ENCODE measurements around the gene TMEM245. TPM values are rescaled to one million over a fixed set of nuclear protein-coding genes. Genes with fewer than 3 reads are reported as not detected.

Gene TMEM245
- total RNA-seq, 1 experiment from 2014 or later: 52.2 TPM

DNA sequence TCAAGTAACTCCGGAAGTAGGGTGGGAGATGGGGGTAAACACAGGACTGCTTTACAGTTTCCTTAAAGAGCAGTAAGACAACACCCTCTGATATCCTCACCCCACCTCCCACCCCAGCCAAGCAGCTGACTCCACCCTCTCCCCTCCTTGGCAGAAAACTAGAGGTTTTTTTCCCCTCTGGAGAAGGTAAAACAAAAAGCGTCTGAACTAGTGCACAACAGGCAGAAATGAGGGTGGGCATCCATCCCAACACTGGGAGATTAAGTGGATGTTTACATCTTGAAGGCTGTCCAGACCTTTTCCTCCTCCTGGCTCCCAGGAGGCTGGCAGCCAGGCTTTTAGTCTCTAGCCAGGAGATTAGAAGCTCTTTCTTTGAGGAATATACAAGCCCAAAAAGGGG is 92.6 kb downstream of the TMEM245 start:
- TF ChIP-seq, protein P1, sequence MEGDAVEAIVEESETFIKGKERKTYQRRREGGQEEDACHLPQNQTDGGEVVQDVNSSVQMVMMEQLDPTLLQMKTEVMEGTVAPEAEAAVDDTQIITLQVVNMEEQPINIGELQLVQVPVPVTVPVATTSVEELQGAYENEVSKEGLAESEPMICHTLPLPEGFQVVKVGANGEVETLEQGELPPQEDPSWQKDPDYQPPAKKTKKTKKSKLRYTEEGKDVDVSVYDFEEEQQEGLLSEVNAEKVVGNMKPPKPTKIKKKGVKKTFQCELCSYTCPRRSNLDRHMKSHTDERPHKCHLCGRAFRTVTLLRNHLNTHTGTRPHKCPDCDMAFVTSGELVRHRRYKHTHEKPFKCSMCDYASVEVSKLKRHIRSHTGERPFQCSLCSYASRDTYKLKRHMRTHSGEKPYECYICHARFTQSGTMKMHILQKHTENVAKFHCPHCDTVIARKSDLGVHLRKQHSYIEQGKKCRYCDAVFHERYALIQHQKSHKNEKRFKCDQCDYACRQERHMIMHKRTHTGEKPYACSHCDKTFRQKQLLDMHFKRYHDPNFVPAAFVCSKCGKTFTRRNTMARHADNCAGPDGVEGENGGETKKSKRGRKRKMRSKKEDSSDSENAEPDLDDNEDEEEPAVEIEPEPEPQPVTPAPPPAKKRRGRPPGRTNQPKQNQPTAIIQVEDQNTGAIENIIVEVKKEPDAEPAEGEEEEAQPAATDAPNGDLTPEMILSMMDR (IDR thresholded peaks at IDR 0.05; ENCODE audit: unreplicated experiment): no peak
- Mint-ChIP-seq H3K27ac (ENCODE audit: unreplicated experiment) (no peak overlapping the region), H3K4me3 (ENCODE audit: low read depth, unreplicated experiment) (no peak overlapping the region), H3K36me3 (ENCODE audit: insufficient read depth, unreplicated experiment) (peaks cover 5% of the 10 kb centered on the region), H3K9me3 (ENCODE audit: low read depth, unreplicated experiment) (no peaks in the 10 kb centered on the region), H3K4me1 (ENCODE audit: low read depth, unreplicated experiment) (no peaks in the 10 kb centered on the region), H3K27me3 (ENCODE audit: unreplicated experiment) (no peaks in the 10 kb centered on the region)
- BruUV-seq (replicated peaks): no TSS peak
- CTCF ChIA-PET: no interaction called here
- DNase-seq: no peak
- intact Hi-C loops (cut with micrococcal nuclease; ENCODE audit: unreplicated experiment): no loop called here

DNA sequence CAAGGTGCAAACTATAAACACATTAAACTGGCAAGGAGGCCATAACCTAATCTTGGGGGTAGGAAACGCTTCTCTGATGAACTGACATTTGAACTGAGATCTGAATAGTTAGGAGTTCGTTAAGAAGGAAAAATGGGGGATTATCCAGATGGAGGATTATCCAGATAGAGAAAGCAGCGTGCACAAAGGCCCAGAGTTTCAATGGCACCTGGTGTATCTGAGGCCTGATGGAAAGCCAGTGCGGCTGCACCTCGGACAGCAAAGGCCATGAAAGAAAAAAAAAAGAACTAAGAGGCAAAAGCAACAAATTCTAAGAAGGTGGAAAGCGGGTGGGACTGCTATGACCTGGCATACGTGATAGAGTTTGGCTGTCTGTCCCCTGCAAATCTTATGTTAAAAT is 93.4 kb downstream of the TMEM245 start:
- BruUV-seq (replicated peaks): no TSS peak
- peaks cover 5% of the 10 kb centered on the region for H3K36me3 Mint-ChIP-seq (ENCODE audit: insufficient read depth, unreplicated experiment)
- H3K4me3 Mint-ChIP-seq (ENCODE audit: low read depth, unreplicated experiment): no peak overlapping the region
- H3K27ac Mint-ChIP-seq (ENCODE audit: unreplicated experiment): no peak overlapping the region
- TF ChIP-seq, protein P1 (IDR thresholded peaks at IDR 0.05; ENCODE audit: unreplicated experiment): no peak
- no peaks in the 10 kb centered on the region for H3K9me3 Mint-ChIP-seq (ENCODE audit: low read depth, unreplicated experiment)
- intact Hi-C loops (cut with micrococcal nuclease; ENCODE audit: unreplicated experiment): no loop called here
- H3K27me3 Mint-ChIP-seq (ENCODE audit: unreplicated experiment): no peaks in the 10 kb centered on the region
- CTCF ChIA-PET: no interaction called here
- DNase-seq: no peak
- H3K4me1 Mint-ChIP-seq (ENCODE audit: low read depth, unreplicated experiment): no peaks in the 10 kb centered on the region

DNA sequence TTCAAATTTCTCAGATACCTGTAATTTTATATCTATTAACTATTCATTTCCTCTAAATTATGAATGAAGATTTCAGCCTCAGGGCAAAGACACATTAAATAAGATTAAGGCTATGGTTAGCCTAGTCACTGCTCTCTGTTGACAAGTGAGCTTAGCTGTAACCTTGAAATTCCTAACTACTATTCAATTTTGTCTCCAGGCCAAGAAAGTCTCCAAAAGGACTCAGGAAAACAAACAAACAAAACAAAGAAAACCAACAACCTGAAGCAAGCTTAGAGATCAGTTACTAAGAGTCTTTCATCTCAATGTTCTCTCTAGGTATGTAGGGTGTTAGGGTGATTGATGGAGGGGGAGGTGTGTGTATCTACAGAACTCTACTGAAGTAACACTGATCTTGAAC is 96.9 kb downstream of the TMEM245 start:
- Mint-ChIP-seq H3K4me1 (ENCODE audit: low read depth, unreplicated experiment) (no peaks in the 10 kb centered on the region), H3K4me3 (ENCODE audit: low read depth, unreplicated experiment) (no peak overlapping the region), H3K27me3 (ENCODE audit: unreplicated experiment) (no peaks in the 10 kb centered on the region), H3K36me3 (ENCODE audit: insufficient read depth, unreplicated experiment) (peaks cover 11% of the 10 kb centered on the region), H3K9me3 (ENCODE audit: low read depth, unreplicated experiment) (no peaks in the 10 kb centered on the region), H3K27ac (ENCODE audit: unreplicated experiment) (no peak overlapping the region)
- intact Hi-C loops (cut with micrococcal nuclease; ENCODE audit: unreplicated experiment): no loop called here
- CTCF ChIA-PET: interaction anchor here (0.6 kb wide), 1 partner anchor 1015 kb away, joined by 3 read pairs; no protein-coding TSS in a partner anchor
- TF ChIP-seq, protein P1 (IDR thresholded peaks at IDR 0.05; ENCODE audit: unreplicated experiment): no peak
- no peak for DNase-seq
- BruUV-seq (replicated peaks): no TSS peak

DNA sequence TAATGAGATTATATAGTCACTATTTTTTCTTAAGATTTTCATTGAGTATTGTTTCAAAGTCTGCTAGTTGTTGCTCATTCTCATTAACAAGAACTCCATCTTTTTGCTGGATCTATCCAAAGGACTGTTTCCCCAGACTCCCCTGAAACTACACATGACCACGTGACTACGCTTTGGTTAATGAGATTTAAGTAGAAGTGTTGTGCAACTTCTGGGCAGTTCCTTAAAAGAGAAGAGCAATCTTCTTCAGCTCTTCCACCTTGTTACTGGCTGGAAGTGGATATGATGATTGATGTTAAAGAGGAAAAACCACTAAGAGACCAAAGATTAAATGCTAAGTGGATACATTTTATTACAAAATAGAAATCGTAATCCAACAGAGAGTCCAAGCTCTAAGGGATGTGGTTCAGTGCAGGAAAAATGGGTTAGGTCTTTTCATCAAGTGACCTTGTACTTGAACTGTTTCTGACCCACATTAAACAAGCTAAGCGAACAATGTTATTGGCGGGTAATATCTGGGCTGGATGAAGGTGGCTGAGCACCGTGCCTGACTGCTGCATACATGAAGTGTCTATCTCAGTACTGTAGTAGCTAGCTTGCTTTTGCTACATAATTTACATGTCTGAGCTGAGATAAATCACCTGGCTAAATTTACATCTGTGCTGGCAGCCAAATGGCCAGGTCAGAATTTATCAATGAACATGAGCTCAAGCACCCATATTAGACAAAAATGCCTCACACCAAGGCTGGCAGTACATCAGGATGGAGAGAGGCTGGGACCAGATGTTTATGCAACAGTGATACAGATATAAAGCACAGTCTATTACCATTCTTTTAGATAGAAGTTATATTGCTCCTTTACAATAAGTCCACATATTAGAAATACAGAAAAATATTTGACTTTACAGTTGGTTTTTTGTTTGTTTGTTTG is 98.9 kb downstream of the TMEM245 start:
- Mint-ChIP-seq H3K4me1 (ENCODE audit: low read depth, unreplicated experiment) (no peaks in the 10 kb centered on the region), H3K27me3 (ENCODE audit: unreplicated experiment) (no peaks in the 10 kb centered on the region), H3K27ac (ENCODE audit: unreplicated experiment) (no peak overlapping the region), H3K36me3 (ENCODE audit: insufficient read depth, unreplicated experiment) (peaks cover 7% of the 10 kb centered on the region), H3K4me3 (ENCODE audit: low read depth, unreplicated experiment) (no peak overlapping the region), H3K9me3 (ENCODE audit: low read depth, unreplicated experiment) (no peaks in the 10 kb centered on the region)
- CTCF ChIA-PET: no interaction called here
- intact Hi-C loops (cut with micrococcal nuclease; ENCODE audit: unreplicated experiment): no loop called here
- BruUV-seq (replicated peaks): no TSS peak
- DNase-seq: no peak
- TF ChIP-seq, protein P1 (IDR thresholded peaks at IDR 0.05; ENCODE audit: unreplicated experiment): no peak
